ENCODE results near the gene ANKRD63. TPM values are rescaled to one million over a fixed set of nuclear protein-coding genes. Genes with fewer than 3 reads are reported as not detected.

The ANKRD63 gene
- total RNA-seq, 1 donor from 2014 or later: not detected

GRCh38 chr15:40298216-40298935, 15.5 kb upstream of the ANKRD63 start:
- TF ChIP-seq, protein P1, sequence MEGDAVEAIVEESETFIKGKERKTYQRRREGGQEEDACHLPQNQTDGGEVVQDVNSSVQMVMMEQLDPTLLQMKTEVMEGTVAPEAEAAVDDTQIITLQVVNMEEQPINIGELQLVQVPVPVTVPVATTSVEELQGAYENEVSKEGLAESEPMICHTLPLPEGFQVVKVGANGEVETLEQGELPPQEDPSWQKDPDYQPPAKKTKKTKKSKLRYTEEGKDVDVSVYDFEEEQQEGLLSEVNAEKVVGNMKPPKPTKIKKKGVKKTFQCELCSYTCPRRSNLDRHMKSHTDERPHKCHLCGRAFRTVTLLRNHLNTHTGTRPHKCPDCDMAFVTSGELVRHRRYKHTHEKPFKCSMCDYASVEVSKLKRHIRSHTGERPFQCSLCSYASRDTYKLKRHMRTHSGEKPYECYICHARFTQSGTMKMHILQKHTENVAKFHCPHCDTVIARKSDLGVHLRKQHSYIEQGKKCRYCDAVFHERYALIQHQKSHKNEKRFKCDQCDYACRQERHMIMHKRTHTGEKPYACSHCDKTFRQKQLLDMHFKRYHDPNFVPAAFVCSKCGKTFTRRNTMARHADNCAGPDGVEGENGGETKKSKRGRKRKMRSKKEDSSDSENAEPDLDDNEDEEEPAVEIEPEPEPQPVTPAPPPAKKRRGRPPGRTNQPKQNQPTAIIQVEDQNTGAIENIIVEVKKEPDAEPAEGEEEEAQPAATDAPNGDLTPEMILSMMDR (IDR thresholded peaks at IDR 0.05; ENCODE audit: borderline replicate concordance): no peak
- peaks cover 41% of the 10 kb centered on the region for H3K4me1 ChIP-seq
- no peaks in the 10 kb centered on the region for H3K36me3 ChIP-seq

DNA sequence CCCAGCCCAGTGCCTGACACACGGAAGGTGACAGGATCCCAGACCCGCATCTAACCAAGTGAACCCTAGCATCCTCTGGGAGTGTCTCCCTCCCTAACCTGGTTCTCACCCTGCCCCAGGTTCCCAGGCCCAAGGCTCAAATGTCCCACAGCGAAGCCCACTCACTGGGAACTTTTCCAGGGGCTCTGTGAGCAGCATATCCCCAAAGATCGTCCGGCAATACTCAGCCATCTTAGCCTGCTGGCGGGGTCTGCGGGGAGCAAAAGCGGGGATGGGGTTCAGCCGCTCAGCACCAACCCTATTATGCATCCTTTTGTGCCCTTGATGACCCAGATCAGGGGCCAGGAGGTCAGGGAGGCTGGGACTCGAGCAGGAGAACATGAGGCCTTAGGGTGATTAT, 14.5 kb upstream of the ANKRD63 start:
- peaks cover 21% of the 10 kb centered on the region for H3K9me3 ChIP-seq (replicated peaks)
- no peak overlapping the region for H3K27ac ChIP-seq (replicated peaks)
- no peak for DNase-seq
- intact Hi-C loops (cut with micrococcal nuclease): no loop called here
- TF ChIP-seq, protein P1 (IDR thresholded peaks at IDR 0.05; ENCODE audit: borderline replicate concordance): no peak
- no peaks in the 10 kb centered on the region for H3K36me3 ChIP-seq
- no peak overlapping the region for H3K4me3 ChIP-seq
- peaks cover 7% of the 10 kb centered on the region for H3K27me3 ChIP-seq (ENCODE audit: low read depth)
- H3K4me1 ChIP-seq: peaks cover 50% of the 10 kb centered on the region

More at GRCh38 chr15:40298216-40298935, 15.5 kb upstream of the ANKRD63 start:
- H3K9me3 ChIP-seq (replicated peaks): peaks cover 21% of the 10 kb centered on the region
- intact Hi-C loops (cut with micrococcal nuclease): no loop called here
- H3K4me3 ChIP-seq: no peak overlapping the region
- H3K27ac ChIP-seq (replicated peaks): no peak overlapping the region
- peaks cover 11% of the 10 kb centered on the region for H3K27me3 ChIP-seq (ENCODE audit: low read depth)
- no peak for DNase-seq

GRCh38 chr15:40296561-40297230, 13.8 kb upstream of the ANKRD63 start:
- Histone ChIP-seq H3K4me3 (no peak overlapping the region), H3K9me3 (replicated peaks) (peaks cover 21% of the 10 kb centered on the region), H3K4me1 (peaks cover 50% of the 10 kb centered on the region), H3K36me3 (no peaks in the 10 kb centered on the region), H3K27ac (replicated peaks) (peak overlapping the region; percentile 73), H3K27me3 (ENCODE audit: low read depth) (peaks cover 12% of the 10 kb centered on the region)
- TF ChIP-seq, protein P1 (IDR thresholded peaks at IDR 0.05; ENCODE audit: borderline replicate concordance): no peak
- intact Hi-C loops (cut with micrococcal nuclease): no loop called here
- no peak for DNase-seq

DNA sequence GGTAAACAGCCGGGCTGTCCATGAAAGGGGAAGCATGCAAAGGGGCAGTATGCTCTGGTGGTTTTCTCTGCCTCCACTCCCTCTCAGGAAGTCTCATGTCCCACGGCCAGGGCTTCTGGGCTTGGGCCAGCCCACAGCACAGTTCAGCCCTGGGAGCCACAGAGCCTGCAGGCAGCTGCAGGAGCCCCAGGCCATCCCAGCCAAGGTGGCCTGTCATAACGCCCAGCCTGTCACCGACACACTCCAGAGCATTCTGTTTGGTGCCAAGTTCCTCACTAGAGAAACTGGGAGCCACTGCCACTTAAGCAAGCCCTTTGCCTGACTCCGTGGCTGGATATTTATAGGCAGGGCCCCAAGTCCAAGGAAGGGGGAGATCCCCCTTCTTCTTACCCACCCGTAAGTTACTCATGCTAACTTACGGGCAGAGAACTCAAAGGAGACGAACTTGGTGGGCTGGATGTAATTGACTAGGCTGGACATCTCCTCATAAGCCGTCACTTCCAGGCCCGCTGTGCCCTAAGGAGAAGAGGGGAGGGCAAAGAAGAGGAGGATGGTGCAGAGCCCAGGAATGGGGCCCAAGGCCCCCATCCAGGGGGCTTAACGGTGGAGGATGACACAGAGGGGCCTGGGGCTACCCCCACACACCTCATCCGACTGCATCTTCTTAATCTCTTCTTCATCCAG, 13.2 kb upstream of the ANKRD63 start:
- TF ChIP-seq, protein P1 (IDR thresholded peaks at IDR 0.05; ENCODE audit: borderline replicate concordance): no peak
- H3K36me3 ChIP-seq: no peaks in the 10 kb centered on the region
- no peak overlapping the region for H3K4me3 ChIP-seq
- H3K27me3 ChIP-seq (ENCODE audit: low read depth): peaks cover 16% of the 10 kb centered on the region
- H3K4me1 ChIP-seq: peaks cover 50% of the 10 kb centered on the region
- intact Hi-C loops (cut with micrococcal nuclease): no loop called here
- DNase-seq: peak; percentile 82
- H3K9me3 ChIP-seq (replicated peaks): peaks cover 21% of the 10 kb centered on the region
- peak overlapping the region; percentile 73 for H3K27ac ChIP-seq (replicated peaks)

GRCh38 chr15:40295297-40295696, 12.4 kb upstream of the ANKRD63 start:
- Histone ChIP-seq H3K36me3 (no peaks in the 10 kb centered on the region), H3K4me3 (no peak overlapping the region), H3K9me3 (replicated peaks) (peaks cover 15% of the 10 kb centered on the region), H3K27me3 (ENCODE audit: low read depth) (peaks cover 16% of the 10 kb centered on the region), H3K4me1 (peaks cover 52% of the 10 kb centered on the region), H3K27ac (replicated peaks) (peak overlapping the region; percentile 73)
- TF ChIP-seq, protein P1 (IDR thresholded peaks at IDR 0.05; ENCODE audit: borderline replicate concordance): no peak
- intact Hi-C loops (cut with micrococcal nuclease): no loop called here
- no peak for DNase-seq
